Keratinocyte (primary cell): Measurements from ENCODE around the gene HAPLN1. TPM values are rescaled to one million over a fixed set of nuclear protein-coding genes. Genes with fewer than 3 reads are reported as not detected.

Experiments
- DNase-seq: peaks from one replicate; pipeline ENCODE4 v3.0.0-alpha.2; 2011; ENCODE audit warnings: low read depth, missing footprints, low spot score
- FAIRE-seq: peaks from 2 replicates; lab custom pipeline; 2011; peaks lifted over from hg19 to GRCh38; lab: Jason Lieb, UNC
- H2AFZ ChIP-seq: 2 replicates; pipeline ENCODE4 v1.6.0; 2012; ENCODE audit warnings: low read length, control low read depth, inconsistent platforms; ENCODE audit not compliant: control insufficient read depth
- H3K27ac ChIP-seq: 2 replicates; pipeline ENCODE4 v1.5.1; 2011; ENCODE audit warnings: low read length; ENCODE audit not compliant: control insufficient read depth, insufficient read depth
- H3K27me3 ChIP-seq: 3 replicates; pipeline ENCODE4 v1.6.0; 2011; ENCODE audit warnings: low read length; ENCODE audit not compliant: control insufficient read depth, insufficient read depth; ENCODE audit errors: extremely low read depth
- H3K36me3 ChIP-seq, 2 experiments: 2 replicates in 1 of 2; 3 replicates in 1 of 2; pipeline ENCODE4 v1.5.1; 2011; ENCODE audit warnings: low read length in 2 of 2, mild to moderate bottlenecking in 1 of 2; ENCODE audit not compliant: control insufficient read depth in 2 of 2, insufficient read depth in 2 of 2; ENCODE audit errors: extremely low read depth in 1 of 2
- H3K4me1 ChIP-seq: 3 replicates; pipeline ENCODE4 v1.5.1; 2011; ENCODE audit warnings: low read length; ENCODE audit not compliant: control insufficient read depth, insufficient read depth; ENCODE audit errors: extremely low read depth
- H3K4me2 ChIP-seq: 3 replicates; pipeline ENCODE4 v1.6.0; 2011; ENCODE audit warnings: low read depth, low read length; ENCODE audit not compliant: control insufficient read depth, insufficient read depth; ENCODE audit errors: extremely low read depth
- H3K4me3 ChIP-seq, 3 experiments: fragments of 200-600 bp in 1 of 3; sonication (generic) in 1 of 3; 2 replicates in 2 of 3; 3 replicates in 1 of 3; pipeline ENCODE4 v1.5.1; 2011 to 2016; ENCODE audit warnings: low read length in 3 of 3, mild to moderate bottlenecking in 3 of 3, control low read depth in 2 of 3, inconsistent platforms in 1 of 3, low read depth in 1 of 3, mixed read lengths in 1 of 3, mixed run types in 1 of 3, moderate library complexity in 1 of 3; ENCODE audit not compliant: control insufficient read depth in 2 of 3, insufficient read depth in 2 of 3; ENCODE audit errors: extremely low read depth in 1 of 3
- H3K79me2 ChIP-seq: 2 replicates; pipeline ENCODE4 v1.6.0; 2012; ENCODE audit warnings: low read length; ENCODE audit not compliant: control insufficient read depth, insufficient read depth
- H3K9ac ChIP-seq: 3 replicates; pipeline ENCODE4 v1.6.0; 2011; ENCODE audit warnings: low read length; ENCODE audit not compliant: control insufficient read depth, insufficient read depth; ENCODE audit errors: extremely low read depth
- H3K9me1 ChIP-seq: 3 replicates; pipeline ENCODE4 v1.6.0; 2011; ENCODE audit warnings: low read length; ENCODE audit not compliant: control insufficient read depth, insufficient read depth; ENCODE audit errors: extremely low read depth
- H3K9me3 ChIP-seq: 2 replicates; pipeline ENCODE4 v1.5.1; 2012; ENCODE audit warnings: low read depth, low read length; ENCODE audit not compliant: control insufficient read depth
- H4K20me1 ChIP-seq: 3 replicates; pipeline ENCODE4 v1.6.0; 2011; ENCODE audit warnings: low read length; ENCODE audit not compliant: control insufficient read depth, insufficient read depth; ENCODE audit errors: extremely low read depth
- CTCF ChIP-seq, 3 experiments: IDR thresholded peaks in 1 of 3; conservative IDR thresholded peaks in 1 of 3; optimal IDR thresholded peaks in 1 of 3; 2 replicates in 2 of 3; 3 replicates in 1 of 3; pipeline versions ENCODE3 to v1.5.1; 2011; ENCODE audit warnings: low read length in 3 of 3, mild to moderate bottlenecking in 3 of 3, moderate library complexity in 2 of 3, control low read depth in 1 of 3, inconsistent platforms in 1 of 3; ENCODE audit not compliant: insufficient read depth in 2 of 3; ENCODE audit errors: extremely low read depth in 1 of 3
- EZH2 ChIP-seq: IDR thresholded peaks from one replicate; pipeline ENCODE4 v1.6.1; 2012; ENCODE audit warnings: inconsistent platforms, mild to moderate bottlenecking, low read length, moderate library complexity
- dilution Hi-C: fragments of 300-500 bp; cut with MboI; formaldehyde crosslinking; loops from one replicate; pipeline ENCODE4 v1.7.0; 2020; ENCODE audit warnings: low sequenced_read_pairs; ENCODE audit not compliant: extremely low pct_ligation_motif_present
- polyA plus RNA-seq, 5 experiments: library from polyadenylated mRNA; depleted of rRNA in 3 of 5; stranded (reverse) in 3 of 5; stranded (forward) in 1 of 5; unstranded in 1 of 5; fragments of >200 nt; gene quantifications; 1 replicate in 1 of 5; 2 replicates in 3 of 5; 3 replicates in 1 of 5; pipeline versions ENCODE4 v1.2.1 to v1.2.3, GENCODE V29; 2011 to 2012; ENCODE audit warnings: missing spikeins in 2 of 5, low read depth in 1 of 5, low replicate concordance in 1 of 5

The HAPLN1 gene
- polyA plus RNA-seq, 1 donor (not counting 4 experiments of a cell fraction or from before 2014, with no cell fraction given), result not detected

DNA sequence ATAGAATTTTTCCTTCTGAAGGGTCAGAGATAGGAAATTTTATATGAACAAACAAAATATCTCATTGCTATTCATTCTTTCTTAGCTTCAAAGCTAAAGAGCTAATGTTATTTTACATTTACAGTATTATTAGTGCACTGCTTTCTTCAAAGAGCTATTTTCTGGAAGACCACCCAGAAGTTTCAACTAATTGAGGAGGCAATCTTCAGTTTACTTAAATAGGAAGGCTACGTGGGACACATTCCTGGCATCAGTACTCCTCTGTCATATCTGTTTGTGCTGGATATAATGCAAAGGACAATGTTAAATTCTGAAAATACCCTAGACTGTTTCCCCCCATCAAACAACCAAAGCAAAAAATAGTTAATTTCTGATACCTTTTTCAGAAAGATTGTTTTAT, 30.8 kb downstream of the HAPLN1 start:
- dilution Hi-C loops, result no loop called here
- Histone ChIP-seq H3K27ac (no peak overlapping the region), H3K4me3 (no peak overlapping the region), H3K9ac (no peak overlapping the region), H4K20me1 (no peaks in the 10 kb centered on the region), H3K4me1 (no peaks in the 10 kb centered on the region), H3K79me2 (no peaks in the 10 kb centered on the region), H3K9me1 (no peaks in the 10 kb centered on the region), H2AFZ (no peak overlapping the region), H3K9me3 (no peaks in the 10 kb centered on the region), H3K4me2 (no peak overlapping the region), H3K27me3 (no peaks in the 10 kb centered on the region), H3K36me3 (no peaks in the 10 kb centered on the region)
- DNase-seq (no peak), FAIRE-seq (no peak)
- TF ChIP-seq EZH2, result no peak

- H3K79me2 ChIP-seq, result no peaks in the 10 kb centered on the region
- no peak overlapping the region for H3K9ac ChIP-seq
- H3K4me3 ChIP-seq, result no peak overlapping the region
- H3K4me2 ChIP-seq, result no peak overlapping the region
- FAIRE-seq (no peak), DNase-seq (no peak)
- no peak overlapping the region for H2AFZ ChIP-seq
- TF ChIP-seq EZH2 (no peak), CTCF (optimal IDR thresholded peaks at IDR 0.05 in 1 of 3, IDR thresholded peaks at IDR 0.05 in 1 of 3, conservative IDR thresholded peaks at IDR 0.05 in 1 of 3; ENCODE audit: extremely low read depth in 1 of 3, insufficient read depth in 2 of 3, low read length in 3 of 3) (no peak)
- H4K20me1 ChIP-seq, result no peaks in the 10 kb centered on the region
- H3K9me3 ChIP-seq, result no peaks in the 10 kb centered on the region
- H3K27me3 ChIP-seq, result no peaks in the 10 kb centered on the region
- H3K4me1 ChIP-seq, result no peaks in the 10 kb centered on the region
- dilution Hi-C loops, result no loop called here
- H3K9me1 ChIP-seq, result no peaks in the 10 kb centered on the region
- H3K36me3 ChIP-seq, result no peaks in the 10 kb centered on the region
- H3K27ac ChIP-seq, result no peak overlapping the region
These were observed 32.4 kb downstream of the HAPLN1 start for GRCh38 chr5:83688281-83688680.

- no peaks in the 10 kb centered on the region for H4K20me1 ChIP-seq
- no peak overlapping the region for H2AFZ ChIP-seq
- no peak overlapping the region for H3K9ac ChIP-seq
- no peaks in the 10 kb centered on the region for H3K36me3 ChIP-seq
- H3K4me1 ChIP-seq, result no peaks in the 10 kb centered on the region
- no peaks in the 10 kb centered on the region for H3K27me3 ChIP-seq
- FAIRE-seq, result no peak
- no peak overlapping the region for H3K4me3 ChIP-seq
- dilution Hi-C loops, result no loop called here
- H3K9me1 ChIP-seq, result no peaks in the 10 kb centered on the region
- no peak overlapping the region for H3K4me2 ChIP-seq
- no peaks in the 10 kb centered on the region for H3K9me3 ChIP-seq
- H3K79me2 ChIP-seq, result no peaks in the 10 kb centered on the region
- no peak overlapping the region for H3K27ac ChIP-seq
- TF ChIP-seq EZH2, result no peak
- no peak for DNase-seq
These were observed 33.5 kb downstream of the HAPLN1 start for GRCh38 chr5:83687124-83687619.
